ENCODE measurements around the gene CCDC136.

DNA sequence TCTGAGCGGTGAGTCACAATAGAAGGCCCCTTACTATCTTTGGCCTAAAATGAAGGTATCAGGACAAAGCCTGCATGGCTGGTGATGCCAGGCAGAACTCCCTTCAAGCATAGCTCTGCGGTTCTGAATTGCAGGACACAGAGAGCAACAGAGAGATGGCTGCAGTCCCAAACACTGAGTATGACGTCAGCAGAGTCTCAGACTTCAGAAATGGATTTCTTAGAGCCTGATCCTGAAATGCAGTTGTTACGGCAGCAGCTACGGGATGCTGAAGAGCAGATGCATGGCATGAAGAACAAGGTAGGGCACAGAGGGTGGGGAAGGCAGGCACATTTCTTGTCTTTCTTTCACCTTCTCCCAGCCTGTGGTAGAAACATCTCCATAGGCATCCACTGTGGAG lies 13.5 kb downstream of the CCDC136 start:
- TF ChIP-seq, protein P1, sequence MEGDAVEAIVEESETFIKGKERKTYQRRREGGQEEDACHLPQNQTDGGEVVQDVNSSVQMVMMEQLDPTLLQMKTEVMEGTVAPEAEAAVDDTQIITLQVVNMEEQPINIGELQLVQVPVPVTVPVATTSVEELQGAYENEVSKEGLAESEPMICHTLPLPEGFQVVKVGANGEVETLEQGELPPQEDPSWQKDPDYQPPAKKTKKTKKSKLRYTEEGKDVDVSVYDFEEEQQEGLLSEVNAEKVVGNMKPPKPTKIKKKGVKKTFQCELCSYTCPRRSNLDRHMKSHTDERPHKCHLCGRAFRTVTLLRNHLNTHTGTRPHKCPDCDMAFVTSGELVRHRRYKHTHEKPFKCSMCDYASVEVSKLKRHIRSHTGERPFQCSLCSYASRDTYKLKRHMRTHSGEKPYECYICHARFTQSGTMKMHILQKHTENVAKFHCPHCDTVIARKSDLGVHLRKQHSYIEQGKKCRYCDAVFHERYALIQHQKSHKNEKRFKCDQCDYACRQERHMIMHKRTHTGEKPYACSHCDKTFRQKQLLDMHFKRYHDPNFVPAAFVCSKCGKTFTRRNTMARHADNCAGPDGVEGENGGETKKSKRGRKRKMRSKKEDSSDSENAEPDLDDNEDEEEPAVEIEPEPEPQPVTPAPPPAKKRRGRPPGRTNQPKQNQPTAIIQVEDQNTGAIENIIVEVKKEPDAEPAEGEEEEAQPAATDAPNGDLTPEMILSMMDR (IDR thresholded peaks at IDR 0.05 in 8 of 11, conservative IDR thresholded peaks at IDR 0.05 in 3 of 11), result no peak
- TF ChIP-seq POLR2AphosphoS5 (IDR thresholded peaks at IDR 0.05) (no peak), POLR2A (IDR thresholded peaks at IDR 0.05) (no peak)
